HG03108 (cell line): ENCODE results near the gene GID8.

ENCODE experiments used
- ATAC-seq: cut with Tn5 transposase; IDR thresholded peaks from one replicate; pipeline ENCODE4 v1.9.1; 2021; ENCODE audit warnings: moderate library complexity; ENCODE audit not compliant: unreplicated experiment

Gene GID8

GRCh38 chr20:62902926-62903615 is 34.9 kb upstream of the GID8 start:
- ATAC-seq: no peak

GRCh38 chr20:62905536-62906117 is 32.3 kb upstream of the GID8 start:
- ATAC-seq: no peak

GRCh38 chr20:62906209-62906608 is 31.7 kb upstream of the GID8 start:
- ATAC-seq: no peak

- ATAC-seq: no peak
Measured at GRCh38 chr20:62906647-62907375, 31.1 kb upstream of the GID8 start.

- ATAC-seq: no peak
Measured at GRCh38 chr20:62907384-62908317, 30.3 kb upstream of the GID8 start.

- ATAC-seq: no peak
Measured at GRCh38 chr20:62908971-62909791, 28.8 kb upstream of the GID8 start.

- ATAC-seq: no peak
Measured at GRCh38 chr20:62910217-62910766, 27.7 kb upstream of the GID8 start.

GRCh38 chr20:62910777-62911497 is 27.0 kb upstream of the GID8 start:
- ATAC-seq: no peak

- ATAC-seq: no peak
Measured at GRCh38 chr20:62911701-62912280, 26.2 kb upstream of the GID8 start.

- ATAC-seq: no peak
Measured at GRCh38 chr20:62913043-62913630, 24.8 kb upstream of the GID8 start.

GRCh38 chr20:62914436-62914835 is 23.5 kb upstream of the GID8 start:
- no peak for ATAC-seq

GRCh38 chr20:62914970-62915457 is 22.9 kb upstream of the GID8 start:
- ATAC-seq: no peak

- no peak for ATAC-seq
Measured at GRCh38 chr20:62916703-62917476, 21.1 kb upstream of the GID8 start.

GRCh38 chr20:62917720-62918119 is 20.2 kb upstream of the GID8 start:
- ATAC-seq: no peak

GRCh38 chr20:62918147-62918546 is 19.8 kb upstream of the GID8 start:
- ATAC-seq: no peak

- no peak for ATAC-seq
Measured at GRCh38 chr20:62918831-62919230, 19.1 kb upstream of the GID8 start.

- no peak for ATAC-seq
Measured at GRCh38 chr20:62920039-62920645, 17.8 kb upstream of the GID8 start.
